GM23338 (cell line): Measurements from ENCODE around the gene SH3RF3. TPM values are rescaled to one million over a fixed set of nuclear protein-coding genes. Genes with fewer than 3 reads are reported as not detected.

Source experiments
- ATAC-seq: fragments of 200-7000 bp; cut with Tn5 transposase; 3 replicates; pipeline ENCODE4 v1.9.1; 2020
- DNase-seq: peaks from one replicate; pipeline ENCODE4 v3.0.0-alpha.2; 2015; ENCODE audit warnings: low spot score
- H2AFZ ChIP-seq: fragments of 200-600 bp; sonication (generic); 2 replicates; pipeline ENCODE4 v1.8.0; 2016; ENCODE audit warnings: antibody characterized with exemption, mild to moderate bottlenecking, moderate library complexity
- H3F3A ChIP-seq: fragments of 200-600 bp; sonication (generic); replicated peaks from 2 replicates; pipeline ENCODE4 v1.8.0; 2017; ENCODE audit warnings: antibody characterized with exemption, mixed run types, low read depth
- H3K27ac ChIP-seq: fragments of 200-600 bp; sonication (generic); 2 replicates; pipeline ENCODE4 v1.6.1; 2016; ENCODE audit warnings: low read depth
- H3K27me3 ChIP-seq: fragments of 200-600 bp; sonication (generic); 2 replicates; pipeline ENCODE4 v1.8.0; 2016; ENCODE audit warnings: mild to moderate bottlenecking, mixed run types, moderate library complexity; ENCODE audit not compliant: insufficient read depth
- H3K36me3 ChIP-seq: fragments of 200-600 bp; sonication (generic); 2 replicates; pipeline ENCODE4 v1.8.0; 2016; ENCODE audit warnings: mild to moderate bottlenecking; ENCODE audit not compliant: insufficient read depth
- H3K4me1 ChIP-seq: fragments of 200-600 bp; sonication (generic); 2 replicates; pipeline ENCODE4 v1.8.0; 2016; ENCODE audit warnings: mild to moderate bottlenecking, moderate library complexity; ENCODE audit not compliant: insufficient read depth
- H3K4me2 ChIP-seq: fragments of 200-600 bp; sonication (generic); 2 replicates; pipeline ENCODE4 v1.7.1; 2017; ENCODE audit warnings: mixed run types
- H3K4me3 ChIP-seq: fragments of 200-600 bp; sonication (generic); 2 replicates; pipeline ENCODE4 v1.6.1; 2016; ENCODE audit warnings: mixed run types
- H3K79me2 ChIP-seq: fragments of 200-600 bp; sonication (generic); replicated peaks from 2 replicates; pipeline ENCODE4 v1.8.0; 2017; ENCODE audit warnings: mild to moderate bottlenecking; ENCODE audit not compliant: insufficient read depth
- H3K9me2 ChIP-seq: fragments of 200-600 bp; sonication (generic); 2 replicates; pipeline ENCODE4 v1.8.0; 2017; ENCODE audit not compliant: insufficient read depth
- H4K20me1 ChIP-seq: fragments of 200-600 bp; sonication (generic); replicated peaks from 2 replicates; pipeline ENCODE4 v1.8.0; 2017; ENCODE audit warnings: mild to moderate bottlenecking; ENCODE audit not compliant: insufficient read depth
- H3K27ac Mint-ChIP-seq: 2 replicates; pipeline ENCODE4 v1.8.0; 2020; ENCODE audit warnings: inconsistent platforms, mild to moderate bottlenecking, moderate library complexity, mixed read lengths
- H3K27me3 Mint-ChIP-seq: 3 replicates; pipeline ENCODE4 v1.8.0; 2022; ENCODE audit warnings: low read depth, mild to moderate bottlenecking, moderate library complexity, mixed read lengths, inconsistent platforms; ENCODE audit not compliant: insufficient read depth, poor library complexity
- H3K36me3 Mint-ChIP-seq: 3 replicates; pipeline ENCODE4 v1.8.0; 2021; ENCODE audit warnings: low read depth, mild to moderate bottlenecking, inconsistent platforms, moderate library complexity, mixed read lengths
- H3K4me1 Mint-ChIP-seq: 3 replicates; pipeline ENCODE4 v1.8.0; 2020; ENCODE audit warnings: mild to moderate bottlenecking, inconsistent platforms, mixed read lengths
- H3K4me3 Mint-ChIP-seq: 3 replicates; pipeline ENCODE4 v1.8.0; 2021; ENCODE audit warnings: moderate library complexity, mild to moderate bottlenecking, inconsistent platforms, mixed read lengths
- H3K9me3 Mint-ChIP-seq: 3 replicates; pipeline ENCODE4 v1.8.0; 2020; ENCODE audit warnings: moderate library complexity, mild to moderate bottlenecking, inconsistent platforms, mixed read lengths
- CREB1 ChIP-seq: fragments of 250-450 bp; sonication (Bioruptor Pico); IDR thresholded peaks from 2 replicates; pipeline ENCODE4 v1.5.0; 2020; ENCODE audit warnings: low read depth, mild to moderate bottlenecking, moderate library complexity
- EZH2phosphoT487 ChIP-seq: fragments of 200-600 bp; sonication (generic); IDR thresholded peaks from one replicate; pipeline ENCODE4 v1.8.1; 2018; ENCODE audit warnings: antibody characterized with exemption; ENCODE audit not compliant: unreplicated experiment
- JUNB ChIP-seq: IDR thresholded peaks from one replicate; pipeline ENCODE4 v1.6.1; 2016; ENCODE audit warnings: antibody characterized with exemption; ENCODE audit not compliant: unreplicated experiment
- POLR2AphosphoS5 ChIP-seq: IDR thresholded peaks from 2 replicates; pipeline ENCODE4 v1.6.1; 2016; ENCODE audit warnings: antibody characterized with exemption, low read depth
- polyA plus RNA-seq: library from polyadenylated mRNA; unstranded; fragments of >200 nt; fragmentation: Nextera tagmentation; extraction: Ambion mirVana; gene quantifications from 2 replicates; pipeline ENCODE4 v1.2.1, GENCODE V29; 2016
- total RNA-seq: library from RNA; depleted of rRNA; stranded (reverse); fragments of >200 nt; shearing (Covaris generic); gene quantifications from 2 replicates; pipeline ENCODE4 v1.2.3, GENCODE V29; 2014
- TF ChIP-seq, protein P1 (sequence below): IDR thresholded peaks from 2 replicates; pipeline ENCODE4 v1.6.1; 2016; ENCODE audit warnings: antibody characterized with exemption
- TF ChIP-seq, protein P2 (sequence below): fragments of 250-450 bp; sonication (Bioruptor Pico); IDR thresholded peaks from 2 replicates; pipeline ENCODE4 v1.5.0; 2020; ENCODE audit warnings: mild to moderate bottlenecking, moderate library complexity
- TF ChIP-seq, protein P3 (sequence below): IDR thresholded peaks from one replicate; pipeline ENCODE4 v1.6.1; 2018; ENCODE audit warnings: antibody characterized with exemption; ENCODE audit not compliant: unreplicated experiment

SH3RF3 gene
- total and polyA plus RNA-seq, 2 experiments from 2014 or later = 0.11 to 0.63 TPM

DNA sequence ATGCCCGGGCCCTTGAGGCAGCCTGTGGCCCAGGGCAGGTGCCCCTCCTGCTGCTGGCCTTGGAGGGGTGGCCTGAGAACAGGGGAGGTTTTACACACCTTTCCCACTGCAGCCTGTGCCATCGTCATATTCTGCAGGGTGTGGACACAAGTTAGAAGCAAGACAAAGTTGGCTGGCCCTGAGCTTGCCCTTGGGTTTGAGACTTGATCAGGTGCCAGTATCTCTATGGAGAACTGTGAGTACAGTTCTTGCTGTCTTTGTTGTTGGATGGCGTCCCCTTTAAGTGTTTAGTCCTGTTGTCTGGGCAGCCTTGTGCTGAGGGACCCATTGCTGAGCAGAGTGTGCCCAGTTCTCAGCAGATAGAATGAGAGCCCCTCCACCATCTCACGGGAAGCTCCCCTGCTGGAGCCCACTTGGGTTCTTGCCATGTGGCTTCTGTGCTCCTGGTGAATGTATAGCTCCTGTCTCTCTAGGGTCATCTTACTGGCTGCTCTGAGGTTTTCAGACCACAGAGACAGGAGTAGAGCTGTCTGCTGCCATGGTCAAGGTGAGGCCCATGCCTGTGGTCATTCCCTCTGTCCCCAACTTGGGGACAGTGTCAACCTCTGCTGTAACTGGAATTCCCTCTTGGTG, 115.9 kb downstream of the SH3RF3 start:
- Histone ChIP-seq H3K27me3 (no peaks in the 10 kb centered on the region), H3K4me2 (no peak overlapping the region), H3K4me1 (no peaks in the 10 kb centered on the region), H3K79me2 (no peaks in the 10 kb centered on the region), H4K20me1 (no peaks in the 10 kb centered on the region), H2AFZ (no peak overlapping the region), H3F3A (no peaks in the 10 kb centered on the region), H3K4me3 (no peak overlapping the region), H3K9me2 (0 out of 2 replicates have a peak, but pooled peaks cover 3% of the 10 kb centered on the region), H3K36me3 (no peaks in the 10 kb centered on the region), H3K27ac (no peak overlapping the region)
- Mint-ChIP-seq H3K27me3 (peaks cover 5% of the 10 kb centered on the region), H3K9me3 (no peaks in the 10 kb centered on the region), H3K4me3 (no peak overlapping the region), H3K36me3 (no peaks in the 10 kb centered on the region), H3K27ac (no peak overlapping the region), H3K4me1 (peaks cover 9% of the 10 kb centered on the region; the same call in 2 of the 3 replicates)
- no peak for ATAC-seq
- no peak for DNase-seq
- no peak for TF ChIP-seq EZH2phosphoT487
- no peak for TF ChIP-seq POLR2AphosphoS5
- TF ChIP-seq JUNB = no peak
- no peak for TF ChIP-seq CREB1 (CRISPR knock-in tag)
- TF ChIP-seq, protein P1, sequence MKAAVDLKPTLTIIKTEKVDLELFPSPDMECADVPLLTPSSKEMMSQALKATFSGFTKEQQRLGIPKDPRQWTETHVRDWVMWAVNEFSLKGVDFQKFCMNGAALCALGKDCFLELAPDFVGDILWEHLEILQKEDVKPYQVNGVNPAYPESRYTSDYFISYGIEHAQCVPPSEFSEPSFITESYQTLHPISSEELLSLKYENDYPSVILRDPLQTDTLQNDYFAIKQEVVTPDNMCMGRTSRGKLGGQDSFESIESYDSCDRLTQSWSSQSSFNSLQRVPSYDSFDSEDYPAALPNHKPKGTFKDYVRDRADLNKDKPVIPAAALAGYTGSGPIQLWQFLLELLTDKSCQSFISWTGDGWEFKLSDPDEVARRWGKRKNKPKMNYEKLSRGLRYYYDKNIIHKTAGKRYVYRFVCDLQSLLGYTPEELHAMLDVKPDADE = no peak
- TF ChIP-seq, protein P2, sequence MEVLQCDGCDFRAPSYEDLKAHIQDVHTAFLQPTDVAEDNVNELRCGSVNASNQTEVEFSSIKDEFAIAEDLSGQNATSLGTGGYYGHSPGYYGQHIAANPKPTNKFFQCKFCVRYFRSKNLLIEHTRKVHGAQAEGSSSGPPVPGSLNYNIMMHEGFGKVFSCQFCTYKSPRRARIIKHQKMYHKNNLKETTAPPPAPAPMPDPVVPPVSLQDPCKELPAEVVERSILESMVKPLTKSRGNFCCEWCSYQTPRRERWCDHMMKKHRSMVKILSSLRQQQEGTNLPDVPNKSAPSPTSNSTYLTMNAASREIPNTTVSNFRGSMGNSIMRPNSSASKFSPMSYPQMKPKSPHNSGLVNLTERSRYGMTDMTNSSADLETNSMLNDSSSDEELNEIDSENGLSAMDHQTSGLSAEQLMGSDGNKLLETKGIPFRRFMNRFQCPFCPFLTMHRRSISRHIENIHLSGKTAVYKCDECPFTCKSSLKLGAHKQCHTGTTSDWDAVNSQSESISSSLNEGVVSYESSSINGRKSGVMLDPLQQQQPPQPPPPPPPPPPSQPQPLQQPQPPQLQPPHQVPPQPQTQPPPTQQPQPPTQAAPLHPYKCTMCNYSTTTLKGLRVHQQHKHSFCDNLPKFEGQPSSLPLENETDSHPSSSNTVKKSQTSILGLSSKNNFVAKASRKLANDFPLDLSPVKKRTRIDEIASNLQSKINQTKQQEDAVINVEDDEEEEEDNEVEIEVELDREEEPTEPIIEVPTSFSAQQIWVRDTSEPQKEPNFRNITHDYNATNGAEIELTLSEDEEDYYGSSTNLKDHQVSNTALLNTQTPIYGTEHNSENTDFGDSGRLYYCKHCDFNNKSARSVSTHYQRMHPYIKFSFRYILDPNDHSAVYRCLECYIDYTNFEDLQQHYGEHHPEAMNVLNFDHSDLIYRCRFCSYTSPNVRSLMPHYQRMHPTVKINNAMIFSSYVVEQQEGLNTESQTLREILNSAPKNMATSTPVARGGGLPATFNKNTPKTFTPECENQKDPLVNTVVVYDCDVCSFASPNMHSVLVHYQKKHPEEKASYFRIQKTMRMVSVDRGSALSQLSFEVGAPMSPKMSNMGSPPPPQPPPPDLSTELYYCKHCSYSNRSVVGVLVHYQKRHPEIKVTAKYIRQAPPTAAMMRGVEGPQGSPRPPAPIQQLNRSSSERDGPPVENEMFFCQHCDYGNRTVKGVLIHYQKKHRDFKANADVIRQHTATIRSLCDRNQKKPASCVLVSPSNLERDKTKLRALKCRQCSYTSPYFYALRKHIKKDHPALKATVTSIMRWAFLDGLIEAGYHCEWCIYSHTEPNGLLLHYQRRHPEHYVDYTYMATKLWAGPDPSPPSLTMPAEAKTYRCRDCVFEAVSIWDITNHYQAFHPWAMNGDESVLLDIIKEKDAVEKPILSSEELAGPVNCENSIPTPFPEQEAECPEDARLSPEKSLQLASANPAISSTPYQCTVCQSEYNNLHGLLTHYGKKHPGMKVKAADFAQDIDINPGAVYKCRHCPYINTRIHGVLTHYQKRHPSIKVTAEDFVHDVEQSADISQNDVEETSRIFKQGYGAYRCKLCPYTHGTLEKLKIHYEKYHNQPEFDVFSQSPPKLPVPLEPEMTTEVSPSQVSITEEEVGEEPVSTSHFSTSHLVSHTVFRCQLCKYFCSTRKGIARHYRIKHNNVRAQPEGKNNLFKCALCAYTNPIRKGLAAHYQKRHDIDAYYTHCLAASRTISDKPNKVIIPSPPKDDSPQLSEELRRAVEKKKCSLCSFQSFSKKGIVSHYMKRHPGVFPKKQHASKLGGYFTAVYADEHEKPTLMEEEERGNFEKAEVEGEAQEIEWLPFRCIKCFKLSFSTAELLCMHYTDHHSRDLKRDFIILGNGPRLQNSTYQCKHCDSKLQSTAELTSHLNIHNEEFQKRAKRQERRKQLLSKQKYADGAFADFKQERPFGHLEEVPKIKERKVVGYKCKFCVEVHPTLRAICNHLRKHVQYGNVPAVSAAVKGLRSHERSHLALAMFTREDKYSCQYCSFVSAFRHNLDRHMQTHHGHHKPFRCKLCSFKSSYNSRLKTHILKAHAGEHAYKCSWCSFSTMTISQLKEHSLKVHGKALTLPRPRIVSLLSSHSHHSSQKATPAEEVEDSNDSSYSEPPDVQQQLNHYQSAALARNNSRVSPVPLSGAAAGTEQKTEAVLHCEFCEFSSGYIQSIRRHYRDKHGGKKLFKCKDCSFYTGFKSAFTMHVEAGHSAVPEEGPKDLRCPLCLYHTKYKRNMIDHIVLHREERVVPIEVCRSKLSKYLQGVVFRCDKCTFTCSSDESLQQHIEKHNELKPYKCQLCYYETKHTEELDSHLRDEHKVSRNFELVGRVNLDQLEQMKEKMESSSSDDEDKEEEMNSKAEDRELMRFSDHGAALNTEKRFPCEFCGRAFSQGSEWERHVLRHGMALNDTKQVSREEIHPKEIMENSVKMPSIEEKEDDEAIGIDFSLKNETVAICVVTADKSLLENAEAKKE (CRISPR knock-in tag) = no peak
- TF ChIP-seq, protein P3, sequence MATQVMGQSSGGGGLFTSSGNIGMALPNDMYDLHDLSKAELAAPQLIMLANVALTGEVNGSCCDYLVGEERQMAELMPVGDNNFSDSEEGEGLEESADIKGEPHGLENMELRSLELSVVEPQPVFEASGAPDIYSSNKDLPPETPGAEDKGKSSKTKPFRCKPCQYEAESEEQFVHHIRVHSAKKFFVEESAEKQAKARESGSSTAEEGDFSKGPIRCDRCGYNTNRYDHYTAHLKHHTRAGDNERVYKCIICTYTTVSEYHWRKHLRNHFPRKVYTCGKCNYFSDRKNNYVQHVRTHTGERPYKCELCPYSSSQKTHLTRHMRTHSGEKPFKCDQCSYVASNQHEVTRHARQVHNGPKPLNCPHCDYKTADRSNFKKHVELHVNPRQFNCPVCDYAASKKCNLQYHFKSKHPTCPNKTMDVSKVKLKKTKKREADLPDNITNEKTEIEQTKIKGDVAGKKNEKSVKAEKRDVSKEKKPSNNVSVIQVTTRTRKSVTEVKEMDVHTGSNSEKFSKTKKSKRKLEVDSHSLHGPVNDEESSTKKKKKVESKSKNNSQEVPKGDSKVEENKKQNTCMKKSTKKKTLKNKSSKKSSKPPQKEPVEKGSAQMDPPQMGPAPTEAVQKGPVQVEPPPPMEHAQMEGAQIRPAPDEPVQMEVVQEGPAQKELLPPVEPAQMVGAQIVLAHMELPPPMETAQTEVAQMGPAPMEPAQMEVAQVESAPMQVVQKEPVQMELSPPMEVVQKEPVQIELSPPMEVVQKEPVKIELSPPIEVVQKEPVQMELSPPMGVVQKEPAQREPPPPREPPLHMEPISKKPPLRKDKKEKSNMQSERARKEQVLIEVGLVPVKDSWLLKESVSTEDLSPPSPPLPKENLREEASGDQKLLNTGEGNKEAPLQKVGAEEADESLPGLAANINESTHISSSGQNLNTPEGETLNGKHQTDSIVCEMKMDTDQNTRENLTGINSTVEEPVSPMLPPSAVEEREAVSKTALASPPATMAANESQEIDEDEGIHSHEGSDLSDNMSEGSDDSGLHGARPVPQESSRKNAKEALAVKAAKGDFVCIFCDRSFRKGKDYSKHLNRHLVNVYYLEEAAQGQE = no peak
